ENCODE data around the gene PARD3.
"Not testable (repeated sequence)": the region's sequence is repeated elsewhere in the genome, so short reads cannot be mapped to it uniquely, and the experiment has no call there.

PARD3 gene

GRCh38 chr10:34815185-34816084 lies at the start of gene PARD3:
PARD3 (minus strand) TSS chr10:34815296; CDS start chr10:34814995, 301 bp downstream.
- no peak for DNase-seq

GRCh38 chr10:34864149-34865067 lies 49.3 kb upstream of the PARD3 start:
- no peak for DNase-seq

GRCh38 chr10:34862892-34863291 lies 47.8 kb upstream of the PARD3 start:
- no peak for DNase-seq

GRCh38 chr10:34861293-34862021 lies 46.4 kb upstream of the PARD3 start:
- DNase-seq, result no peak

GRCh38 chr10:34859170-34859569 lies 44.1 kb upstream of the PARD3 start:
- DNase-seq, result no peak

- no peak for DNase-seq
Observed at GRCh38 chr10:34858003-34858402, 42.9 kb upstream of the PARD3 start.

- no peak for DNase-seq
Observed at GRCh38 chr10:34854147-34854601, 39.1 kb upstream of the PARD3 start.

GRCh38 chr10:34853357-34853756 lies 38.3 kb upstream of the PARD3 start:
- no peak for DNase-seq

- DNase-seq, result no peak
Observed at GRCh38 chr10:34850558-34850957, 35.5 kb upstream of the PARD3 start.

- no peak for DNase-seq
Observed at GRCh38 chr10:34850036-34850435, 34.9 kb upstream of the PARD3 start.

- DNase-seq, result no peak
Observed at GRCh38 chr10:34845070-34845469, 30.0 kb upstream of the PARD3 start.

- DNase-seq, result no peak
Observed at GRCh38 chr10:34844448-34844847, 29.4 kb upstream of the PARD3 start.

- DNase-seq, result not testable (repeated sequence)
Observed at GRCh38 chr10:34843470-34843869, 28.4 kb upstream of the PARD3 start.

GRCh38 chr10:34838366-34838900 lies 23.3 kb upstream of the PARD3 start:
- no peak for DNase-seq

GRCh38 chr10:34835908-34836508 lies 20.9 kb upstream of the PARD3 start:
- no peak for DNase-seq

- DNase-seq, result no peak
Observed at GRCh38 chr10:34834274-34834673, 19.2 kb upstream of the PARD3 start.

GRCh38 chr10:34830217-34830822 lies 15.2 kb upstream of the PARD3 start:
- no peak for DNase-seq

- no peak for DNase-seq
Observed at GRCh38 chr10:34826857-34827766, 12.0 kb upstream of the PARD3 start.

- no peak for DNase-seq
Observed at GRCh38 chr10:34826221-34826620, 11.1 kb upstream of the PARD3 start.

- DNase-seq, result no peak
Observed at GRCh38 chr10:34825414-34825813, 10.3 kb upstream of the PARD3 start.

- DNase-seq, result no peak
Observed at GRCh38 chr10:34824870-34825269, 9.8 kb upstream of the PARD3 start.

Data from activated gamma-delta T cell treated with Interleukin-2 at 50 U/mL for 16 hours (primary cell).